Neural cell (in vitro differentiated cells): ENCODE results near the gene FCN1. TPM values are rescaled to one million over a fixed set of nuclear protein-coding genes. Genes with fewer than 3 reads are reported as not detected.

Experiments used
- H2AFZ ChIP-seq: fragments of 200-600, 300-800 bp; sonication (generic), shearing (Covaris generic); 2 replicates; pipeline ENCODE4 v1.6.0; 2014; ENCODE audit warnings: low read depth, mild to moderate bottlenecking, antibody characterized with exemption, low read length, moderate library complexity
- H3F3A ChIP-seq: fragments of 200-600 bp; shearing (Covaris generic); 2 replicates; pipeline ENCODE4 v1.6.1; 2016; ENCODE audit warnings: mild to moderate bottlenecking, moderate library complexity, mixed read lengths, antibody characterized with exemption, low read length; ENCODE audit not compliant: insufficient read depth, poor library complexity, severe bottlenecking
- H3K27ac ChIP-seq: fragments of 200-600, 300-800 bp; sonication (generic), shearing (Covaris generic); 2 replicates; pipeline ENCODE4 v1.5.1; 2014; ENCODE audit warnings: mild to moderate bottlenecking, low read length, moderate library complexity
- H3K27me3 ChIP-seq: fragments of 300-800, 200-600 bp; sonication (generic), shearing (Covaris generic); 2 replicates; pipeline ENCODE4 v1.6.0; 2014; ENCODE audit warnings: mild to moderate bottlenecking, low read depth, low read length, moderate library complexity; ENCODE audit not compliant: insufficient read depth
- H3K36me3 ChIP-seq: fragments of 300-800, 200-600 bp; sonication (generic), shearing (Covaris generic); 2 replicates; pipeline ENCODE4 v1.5.1; 2014; ENCODE audit warnings: mild to moderate bottlenecking, antibody characterized with exemption, low read length, moderate library complexity; ENCODE audit not compliant: insufficient read depth
- H3K4me2 ChIP-seq: fragments of 300-800, 200-600 bp; sonication (generic), shearing (Covaris generic); 2 replicates; pipeline ENCODE4 v1.6.0; 2014; ENCODE audit warnings: mild to moderate bottlenecking, low read length
- H3K4me3 ChIP-seq: fragments of 300-800, 200-600 bp; sonication (generic), shearing (Covaris generic); 2 replicates; pipeline ENCODE4 v1.5.1; 2014; ENCODE audit warnings: mild to moderate bottlenecking, low read length, moderate library complexity
- H3K79me2 ChIP-seq: fragments of 200-600 bp; shearing (Covaris generic); replicated peaks from 2 replicates; pipeline ENCODE4 v1.6.0; 2014; ENCODE audit warnings: mild to moderate bottlenecking, low read length, moderate library complexity; ENCODE audit not compliant: insufficient read depth
- H3K9ac ChIP-seq: fragments of 300-800, 200-600 bp; sonication (generic), shearing (Covaris generic); 2 replicates; pipeline ENCODE4 v1.6.1; 2016; ENCODE audit warnings: mild to moderate bottlenecking, low read length, mixed read lengths
- H3K9me2 ChIP-seq: fragments of 200-600 bp; shearing (Covaris generic); 2 replicates; pipeline ENCODE4 v1.6.1; 2016; ENCODE audit warnings: mild to moderate bottlenecking, low read length, mixed read lengths; ENCODE audit not compliant: insufficient read depth
- H3K9me3 ChIP-seq: fragments of 200-600, 300-800 bp; sonication (generic), shearing (Covaris generic); 2 replicates; pipeline ENCODE4 v1.6.1; 2016; ENCODE audit warnings: mild to moderate bottlenecking, mixed run types, low read length, moderate library complexity, mixed read lengths
- H4K20me1 ChIP-seq: fragments of 200-600 bp; shearing (Covaris generic); 2 replicates; pipeline ENCODE4 v1.6.1; 2016; ENCODE audit warnings: mild to moderate bottlenecking, mixed run types; ENCODE audit not compliant: insufficient read depth
- CTCF ChIP-seq: fragments of 450-650 bp; IDR thresholded peaks from 2 replicates; pipeline ENCODE4 v1.5.1; 2014; ENCODE audit warnings: antibody characterized with exemption, mild to moderate bottlenecking, moderate library complexity; ENCODE audit not compliant: poor library complexity, severe bottlenecking
- EP300 ChIP-seq: fragments of 450-650 bp; conservative IDR thresholded peaks from 2 replicates; pipeline ENCODE4 v1.6.1; 2014; ENCODE audit warnings: antibody characterized with exemption, mild to moderate bottlenecking, moderate library complexity; ENCODE audit not compliant: poor library complexity, severe bottlenecking
- EZH2 ChIP-seq: fragments of 200-600, 300-800 bp; shearing (Covaris generic), sonication (generic); IDR thresholded peaks from 2 replicates; pipeline ENCODE4 v1.6.1; 2014; ENCODE audit warnings: antibody characterized with exemption, low read length, borderline replicate concordance, mild to moderate bottlenecking; ENCODE audit not compliant: insufficient read depth, poor library complexity, severe bottlenecking
- MXI1 ChIP-seq: fragments of 450-650 bp; conservative IDR thresholded peaks from 2 replicates; pipeline ENCODE4 v1.6.1; 2014; ENCODE audit warnings: antibody characterized with exemption, mild to moderate bottlenecking; ENCODE audit not compliant: poor library complexity, severe bottlenecking
- POLR2AphosphoS5 ChIP-seq: IDR thresholded peaks from 2 replicates; pipeline ENCODE4 v1.6.1; 2012
- RAD21 ChIP-seq: fragments of 450-650 bp; conservative IDR thresholded peaks from 2 replicates; pipeline ENCODE4 v1.6.1; 2014; ENCODE audit warnings: antibody characterized with exemption, mild to moderate bottlenecking, moderate library complexity
- SMC3 ChIP-seq: fragments of 450-650 bp; conservative IDR thresholded peaks from 2 replicates; pipeline ENCODE4 v1.6.1; 2014; ENCODE audit warnings: antibody characterized with exemption, mild to moderate bottlenecking, moderate library complexity; ENCODE audit not compliant: poor library complexity
- TAF1 ChIP-seq: IDR thresholded peaks from 2 replicates; pipeline ENCODE4 v1.6.1; 2012; ENCODE audit warnings: low read depth
- polyA plus RNA-seq: library from polyadenylated mRNA; depleted of rRNA; stranded (reverse); fragments of >200 nt; gene quantifications from 2 replicates; pipeline ENCODE4 v1.2.3, GENCODE V29; 2014
- TF ChIP-seq, protein P1 (sequence below): IDR thresholded peaks from 2 replicates; pipeline ENCODE4 v1.6.1; 2012; ENCODE audit warnings: borderline replicate concordance

Gene FCN1
- polyA plus RNA-seq, 1 donor from 2014 or later = not detected

GRCh38 chr9:134935701-134936345 is 18.1 kb upstream of the FCN1 start:
- Histone ChIP-seq H3K27me3 (no peaks in the 10 kb centered on the region), H3K27ac (no peak overlapping the region), H4K20me1 (no peaks in the 10 kb centered on the region), H3K9me3 (no peaks in the 10 kb centered on the region), H3K9me2 (no peaks in the 10 kb centered on the region), H3K4me3 (no peak overlapping the region), H2AFZ (no peak overlapping the region), H3K79me2 (no peaks in the 10 kb centered on the region), H3K36me3 (no peaks in the 10 kb centered on the region), H3F3A (no peaks in the 10 kb centered on the region), H3K9ac (no peak overlapping the region), H3K4me2 (no peak overlapping the region)
- TF ChIP-seq SMC3 = no peak
- no peak for TF ChIP-seq EZH2
- no peak for TF ChIP-seq MXI1
- TF ChIP-seq POLR2AphosphoS5 = no peak
- no peak for TF ChIP-seq EP300
- TF ChIP-seq, protein P1, sequence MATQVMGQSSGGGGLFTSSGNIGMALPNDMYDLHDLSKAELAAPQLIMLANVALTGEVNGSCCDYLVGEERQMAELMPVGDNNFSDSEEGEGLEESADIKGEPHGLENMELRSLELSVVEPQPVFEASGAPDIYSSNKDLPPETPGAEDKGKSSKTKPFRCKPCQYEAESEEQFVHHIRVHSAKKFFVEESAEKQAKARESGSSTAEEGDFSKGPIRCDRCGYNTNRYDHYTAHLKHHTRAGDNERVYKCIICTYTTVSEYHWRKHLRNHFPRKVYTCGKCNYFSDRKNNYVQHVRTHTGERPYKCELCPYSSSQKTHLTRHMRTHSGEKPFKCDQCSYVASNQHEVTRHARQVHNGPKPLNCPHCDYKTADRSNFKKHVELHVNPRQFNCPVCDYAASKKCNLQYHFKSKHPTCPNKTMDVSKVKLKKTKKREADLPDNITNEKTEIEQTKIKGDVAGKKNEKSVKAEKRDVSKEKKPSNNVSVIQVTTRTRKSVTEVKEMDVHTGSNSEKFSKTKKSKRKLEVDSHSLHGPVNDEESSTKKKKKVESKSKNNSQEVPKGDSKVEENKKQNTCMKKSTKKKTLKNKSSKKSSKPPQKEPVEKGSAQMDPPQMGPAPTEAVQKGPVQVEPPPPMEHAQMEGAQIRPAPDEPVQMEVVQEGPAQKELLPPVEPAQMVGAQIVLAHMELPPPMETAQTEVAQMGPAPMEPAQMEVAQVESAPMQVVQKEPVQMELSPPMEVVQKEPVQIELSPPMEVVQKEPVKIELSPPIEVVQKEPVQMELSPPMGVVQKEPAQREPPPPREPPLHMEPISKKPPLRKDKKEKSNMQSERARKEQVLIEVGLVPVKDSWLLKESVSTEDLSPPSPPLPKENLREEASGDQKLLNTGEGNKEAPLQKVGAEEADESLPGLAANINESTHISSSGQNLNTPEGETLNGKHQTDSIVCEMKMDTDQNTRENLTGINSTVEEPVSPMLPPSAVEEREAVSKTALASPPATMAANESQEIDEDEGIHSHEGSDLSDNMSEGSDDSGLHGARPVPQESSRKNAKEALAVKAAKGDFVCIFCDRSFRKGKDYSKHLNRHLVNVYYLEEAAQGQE = no peak
- TF ChIP-seq RAD21 = no peak
- TF ChIP-seq TAF1 = no peak
- no peak for TF ChIP-seq CTCF

DNA sequence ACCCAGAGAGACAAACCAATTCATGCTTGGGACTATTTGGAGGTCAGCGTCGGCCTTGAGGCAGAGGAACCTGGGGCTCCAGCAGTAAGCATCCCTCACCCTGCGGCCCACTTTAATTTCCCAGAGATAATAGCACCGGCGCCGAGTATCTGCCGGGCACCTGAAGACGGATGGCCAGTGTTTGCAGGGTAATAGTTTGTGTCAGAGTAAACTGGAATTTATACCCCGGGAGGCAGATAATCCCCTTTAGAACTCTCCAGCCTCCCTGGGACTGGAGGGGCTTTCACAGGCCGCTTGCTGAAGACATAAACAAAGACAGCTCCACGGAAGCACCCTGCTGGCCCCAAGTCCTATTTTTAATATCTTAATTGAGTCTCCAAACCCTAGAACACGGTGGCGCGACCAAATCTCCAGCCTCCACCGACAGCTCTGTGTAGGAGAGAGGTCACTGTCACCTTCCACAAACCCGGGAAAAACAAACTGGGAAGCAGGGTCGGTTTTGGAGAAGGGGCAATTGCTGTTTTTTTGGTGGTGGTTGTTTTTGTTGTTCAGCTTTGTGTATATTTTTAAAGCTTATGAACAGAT is 17.4 kb upstream of the FCN1 start:
- H3K9me3 ChIP-seq = no peaks in the 10 kb centered on the region
- no peak overlapping the region for H2AFZ ChIP-seq
- no peak overlapping the region for H3K27ac ChIP-seq
- H3K4me3 ChIP-seq = no peak overlapping the region
- no peak overlapping the region for H3K9ac ChIP-seq
- no peak overlapping the region for H3K4me2 ChIP-seq
- H3K9me2 ChIP-seq = no peaks in the 10 kb centered on the region
- H3F3A ChIP-seq = no peaks in the 10 kb centered on the region
- no peak for TF ChIP-seq TAF1
- no peak for TF ChIP-seq EP300
- TF ChIP-seq RAD21 = no peak
- no peak for TF ChIP-seq EZH2
- no peaks in the 10 kb centered on the region for H3K36me3 ChIP-seq
- no peaks in the 10 kb centered on the region for H3K27me3 ChIP-seq
- no peaks in the 10 kb centered on the region for H3K79me2 ChIP-seq
- H4K20me1 ChIP-seq = no peaks in the 10 kb centered on the region
